GM06990 (cell line): Measurements from ENCODE around the gene FGF6.

Source experiments
- DNase-seq: peaks from one replicate; pipeline ENCODE4 v3.0.0-alpha.2; 2011; ENCODE audit not compliant: insufficient read length; ENCODE audit errors: extremely low read depth
- H3K27me3 ChIP-seq: replicated peaks from 2 replicates; pipeline ENCODE4 v1.6.0; 2011; ENCODE audit warnings: low read length; ENCODE audit not compliant: control insufficient read depth, insufficient read depth
- H3K36me3 ChIP-seq: 2 replicates; pipeline ENCODE4 v1.5.1; 2011; ENCODE audit warnings: low read length; ENCODE audit not compliant: control insufficient read depth, insufficient read depth
- H3K4me3 ChIP-seq: replicated peaks from 2 replicates; pipeline ENCODE4 v1.5.1; 2011; ENCODE audit warnings: low read depth, mild to moderate bottlenecking, control low read depth, low read length
- TF ChIP-seq, protein P1 (sequence below): IDR thresholded peaks from 2 replicates; pipeline ENCODE4 v1.5.1; 2011; ENCODE audit warnings: low read length, control low read depth, mild to moderate bottlenecking, inconsistent platforms; ENCODE audit not compliant: insufficient read depth, poor library complexity, severe bottlenecking

FGF6 gene

DNA sequence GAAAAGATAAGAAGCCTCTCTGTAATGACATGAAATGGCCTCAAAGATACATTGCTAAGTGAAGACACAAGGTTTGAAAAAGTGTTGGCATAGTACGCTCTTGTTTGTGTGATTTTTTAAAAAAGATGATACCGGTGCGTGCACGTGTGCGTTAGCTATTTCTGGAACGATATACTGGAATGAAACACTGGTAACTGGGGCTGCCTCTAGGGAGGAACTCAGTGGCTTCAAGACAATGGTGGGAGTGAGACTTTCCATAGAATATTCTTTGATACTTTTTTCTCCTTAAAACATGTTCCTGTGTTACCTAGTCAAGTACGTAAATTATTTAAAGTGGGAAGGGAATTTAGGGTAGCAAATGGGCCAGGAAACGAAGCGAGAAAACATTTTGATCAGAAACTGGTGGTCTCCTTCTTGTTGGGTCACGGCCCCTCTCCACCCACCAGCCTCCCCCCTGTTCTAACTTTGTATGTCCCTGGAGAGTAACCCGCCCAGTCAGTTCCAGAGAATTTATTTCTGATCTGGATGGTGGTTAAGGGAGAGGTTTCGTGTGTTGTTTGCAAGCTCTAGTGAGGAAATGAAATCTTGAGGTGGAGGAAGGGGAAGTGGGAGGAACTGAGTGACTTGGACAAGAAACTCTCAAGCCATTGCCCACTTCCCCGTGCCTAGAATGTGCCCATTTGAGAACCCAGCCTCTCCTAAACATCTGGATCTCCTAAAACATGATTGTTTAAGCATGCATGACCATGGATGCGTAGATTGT, 6.6 kb downstream of the FGF6 start:
- TF ChIP-seq, protein P1, sequence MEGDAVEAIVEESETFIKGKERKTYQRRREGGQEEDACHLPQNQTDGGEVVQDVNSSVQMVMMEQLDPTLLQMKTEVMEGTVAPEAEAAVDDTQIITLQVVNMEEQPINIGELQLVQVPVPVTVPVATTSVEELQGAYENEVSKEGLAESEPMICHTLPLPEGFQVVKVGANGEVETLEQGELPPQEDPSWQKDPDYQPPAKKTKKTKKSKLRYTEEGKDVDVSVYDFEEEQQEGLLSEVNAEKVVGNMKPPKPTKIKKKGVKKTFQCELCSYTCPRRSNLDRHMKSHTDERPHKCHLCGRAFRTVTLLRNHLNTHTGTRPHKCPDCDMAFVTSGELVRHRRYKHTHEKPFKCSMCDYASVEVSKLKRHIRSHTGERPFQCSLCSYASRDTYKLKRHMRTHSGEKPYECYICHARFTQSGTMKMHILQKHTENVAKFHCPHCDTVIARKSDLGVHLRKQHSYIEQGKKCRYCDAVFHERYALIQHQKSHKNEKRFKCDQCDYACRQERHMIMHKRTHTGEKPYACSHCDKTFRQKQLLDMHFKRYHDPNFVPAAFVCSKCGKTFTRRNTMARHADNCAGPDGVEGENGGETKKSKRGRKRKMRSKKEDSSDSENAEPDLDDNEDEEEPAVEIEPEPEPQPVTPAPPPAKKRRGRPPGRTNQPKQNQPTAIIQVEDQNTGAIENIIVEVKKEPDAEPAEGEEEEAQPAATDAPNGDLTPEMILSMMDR: no peak
- Histone ChIP-seq H3K4me3 (no peak overlapping the region), H3K36me3 (no peaks in the 10 kb centered on the region), H3K27me3 (no peaks in the 10 kb centered on the region)
- no peak for DNase-seq

DNA sequence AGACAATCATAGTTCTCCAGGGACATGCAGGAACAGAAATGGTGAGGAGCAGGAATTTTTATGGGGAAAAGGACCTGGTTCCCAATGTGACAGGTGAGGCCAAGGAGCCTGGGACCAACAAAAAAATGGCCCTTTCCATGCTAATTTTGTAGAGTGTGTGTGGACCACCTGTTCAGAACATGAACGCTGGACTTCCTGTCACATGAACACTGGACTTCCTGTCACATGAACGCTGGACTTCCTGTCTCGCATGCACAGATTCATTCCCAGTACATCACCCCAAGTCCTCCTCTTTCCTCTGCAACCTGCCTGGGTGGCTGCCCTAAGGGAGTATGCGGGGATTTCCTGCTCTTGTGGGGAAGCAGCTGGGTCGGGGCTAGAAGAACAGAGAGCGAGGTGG, 10.1 kb downstream of the FGF6 start:
- no peak for DNase-seq
- TF ChIP-seq, protein P1: no peak
- no peak overlapping the region for H3K4me3 ChIP-seq
- H3K27me3 ChIP-seq: no peaks in the 10 kb centered on the region; the same call in 1 of the 2 replicates
- H3K36me3 ChIP-seq: no peaks in the 10 kb centered on the region

- Histone ChIP-seq H3K27me3 (no peaks in the 10 kb centered on the region; the same call in 1 of the 2 replicates), H3K4me3 (no peak overlapping the region), H3K36me3 (no peaks in the 10 kb centered on the region)
- DNase-seq: no peak
- TF ChIP-seq, protein P1: no peak
These were observed 10.7 kb downstream of the FGF6 start for GRCh38 chr12:4434706-4435425.

DNA sequence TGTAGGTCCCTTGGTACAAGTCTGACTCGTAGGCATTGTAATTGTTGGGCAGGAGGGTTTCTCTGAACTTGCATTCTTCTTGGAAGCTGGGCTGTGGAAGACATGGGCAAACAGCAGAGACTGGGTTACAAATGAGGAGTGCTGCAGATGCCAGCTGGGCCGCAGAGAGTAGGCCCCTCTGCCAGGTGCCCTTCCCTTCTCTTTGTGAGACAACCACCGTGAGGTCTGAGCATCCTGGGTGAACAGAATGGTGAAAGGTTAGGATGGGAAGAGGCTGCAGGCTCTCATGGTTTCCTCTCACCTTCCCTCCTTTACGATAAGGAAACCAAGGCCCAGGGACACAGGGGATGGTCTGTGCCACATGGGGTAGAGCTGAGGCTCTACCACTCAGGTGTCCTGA, 11.3 kb downstream of the FGF6 start:
- DNase-seq: no peak
- no peaks in the 10 kb centered on the region for H3K36me3 ChIP-seq
- TF ChIP-seq, protein P1: no peak
- H3K4me3 ChIP-seq: no peak overlapping the region
- H3K27me3 ChIP-seq: no peaks in the 10 kb centered on the region; the same call in 1 of the 2 replicates

DNA sequence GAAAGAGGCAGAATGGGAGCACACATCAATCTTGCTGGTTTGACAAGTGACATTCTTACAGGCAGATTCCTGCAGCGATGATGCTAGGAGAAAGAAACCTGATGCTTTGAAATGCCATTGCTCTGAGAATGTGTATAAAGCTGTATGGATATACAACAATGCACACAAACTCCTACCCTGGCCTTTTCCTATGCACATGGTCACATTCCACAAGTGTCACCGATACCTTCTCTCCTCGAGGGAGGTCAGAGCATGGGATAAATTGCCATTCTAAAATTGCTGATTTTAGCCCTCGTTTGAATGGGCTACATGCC, 11.9 kb downstream of the FGF6 start:
- TF ChIP-seq, protein P1: no peak
- no peak for DNase-seq
- Histone ChIP-seq H3K36me3 (no peaks in the 10 kb centered on the region), H3K4me3 (no peak overlapping the region), H3K27me3 (no peaks in the 10 kb centered on the region; the same call in 1 of the 2 replicates)
